Measurements from ENCODE around the gene TKTL2. TPM values are rescaled to one million over a fixed set of nuclear protein-coding genes. Genes with fewer than 3 reads are reported as not detected.

TKTL2 gene, protein sequence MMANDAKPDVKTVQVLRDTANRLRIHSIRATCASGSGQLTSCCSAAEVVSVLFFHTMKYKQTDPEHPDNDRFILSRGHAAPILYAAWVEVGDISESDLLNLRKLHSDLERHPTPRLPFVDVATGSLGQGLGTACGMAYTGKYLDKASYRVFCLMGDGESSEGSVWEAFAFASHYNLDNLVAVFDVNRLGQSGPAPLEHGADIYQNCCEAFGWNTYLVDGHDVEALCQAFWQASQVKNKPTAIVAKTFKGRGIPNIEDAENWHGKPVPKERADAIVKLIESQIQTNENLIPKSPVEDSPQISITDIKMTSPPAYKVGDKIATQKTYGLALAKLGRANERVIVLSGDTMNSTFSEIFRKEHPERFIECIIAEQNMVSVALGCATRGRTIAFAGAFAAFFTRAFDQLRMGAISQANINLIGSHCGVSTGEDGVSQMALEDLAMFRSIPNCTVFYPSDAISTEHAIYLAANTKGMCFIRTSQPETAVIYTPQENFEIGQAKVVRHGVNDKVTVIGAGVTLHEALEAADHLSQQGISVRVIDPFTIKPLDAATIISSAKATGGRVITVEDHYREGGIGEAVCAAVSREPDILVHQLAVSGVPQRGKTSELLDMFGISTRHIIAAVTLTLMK
- not detected for total RNA-seq
- polyA plus RNA-seq = not detected

DNA sequence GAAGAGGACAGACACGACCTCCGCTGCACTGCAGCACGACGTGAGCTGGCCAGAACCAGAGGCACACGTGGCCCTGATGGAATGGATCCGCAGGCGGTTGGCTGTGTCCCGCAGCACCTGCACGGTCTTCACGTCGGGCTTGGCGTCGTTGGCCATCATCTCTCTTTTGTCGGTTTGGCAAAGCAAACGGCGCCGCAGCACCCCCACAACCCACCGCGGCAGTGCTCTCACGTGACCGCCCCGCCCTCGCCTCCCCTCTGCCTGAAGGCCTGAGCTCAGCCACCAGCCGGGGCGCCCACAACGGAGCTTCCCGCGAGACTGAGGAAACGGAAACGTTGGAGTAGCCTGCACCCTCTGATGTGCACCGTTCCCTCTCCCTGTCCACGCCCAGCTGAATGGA lies at the start of gene TKTL2:
TKTL2 (minus strand) TSS at position 179 of the 400 bp plus-strand sequence; CDS start at position 159, 20 bp downstream.
- Histone ChIP-seq H3K9me3 (ENCODE audit: control insufficient read depth in 2 of 2, low read length in 2 of 2) (no peaks in the 10 kb centered on the region), H3K27ac (ENCODE audit: insufficient read depth, low read length, poor library complexity, severe bottlenecking) (no peak within 1 kb of the TSS), H3K4me1 (ENCODE audit: control insufficient read depth, insufficient read depth, low read length, poor library complexity, severe bottlenecking) (no peaks in the 10 kb centered on the region), H3K4me3 (ENCODE audit: low read depth, low read length) (no peak within 1 kb of the TSS), H3K36me3 (ENCODE audit: control insufficient read depth, insufficient read depth, low read length) (no peaks in the 10 kb centered on the region), H3K27me3 (ENCODE audit: control insufficient read depth, insufficient read depth, low read length) (no peaks in the 10 kb centered on the region)
- no peak for DNase-seq
- Mint-ChIP-seq H3K9me3 (no peaks in the 10 kb centered on the region), H3K4me3 (no peak within 1 kb of the TSS), H3K4me1 (no peaks in the 10 kb centered on the region), H3K36me3 (no peaks in the 10 kb centered on the region), H3K27ac (no peak within 1 kb of the TSS), H3K27me3 (peaks cover 15% of the 10 kb centered on the region)
- ATAC-seq (ENCODE audit: low read depth in 2 of 2) = no peak

DNA sequence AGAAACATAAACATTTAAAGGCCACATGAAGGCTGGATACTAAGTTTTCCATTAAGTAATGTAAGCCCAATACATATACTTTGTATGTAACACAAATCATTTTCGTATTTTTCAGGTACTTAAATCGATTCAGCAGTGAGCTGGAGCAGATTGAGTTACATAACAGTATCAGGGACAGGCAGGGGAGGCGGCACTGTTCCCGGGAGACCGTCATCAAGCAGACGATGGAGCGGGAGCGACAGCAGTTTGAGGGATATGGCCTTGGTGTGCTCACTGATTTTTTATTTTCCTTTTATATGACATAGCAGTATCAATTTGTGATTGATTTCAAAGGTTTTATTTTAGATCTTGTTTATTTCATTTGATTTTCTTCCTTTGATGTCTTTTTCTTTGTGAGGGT lies 41.6 kb upstream of the TKTL2 start:
- no peaks in the 10 kb centered on the region for H3K27me3 Mint-ChIP-seq

DNA sequence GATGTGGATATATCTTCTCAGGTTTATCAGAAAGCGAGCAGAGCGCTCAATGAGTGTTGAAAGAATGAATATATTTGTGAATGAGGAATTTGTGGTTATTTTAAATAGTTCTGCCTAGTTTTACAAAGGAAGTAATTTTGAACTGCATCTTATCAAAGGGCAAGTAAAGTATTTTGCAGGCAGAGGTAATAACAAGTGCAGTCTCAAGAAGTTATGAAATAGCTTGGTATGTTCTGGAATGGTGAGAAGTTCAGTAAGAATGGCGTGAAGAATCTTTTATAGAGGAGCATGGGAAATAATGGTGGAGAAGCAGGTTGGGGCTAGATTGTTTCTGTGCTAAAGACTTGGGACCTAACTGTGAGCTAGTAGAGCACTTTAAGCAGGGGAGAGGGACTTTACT lies 31.8 kb upstream of the TKTL2 start:
- no peak for ATAC-seq (ENCODE audit: low read depth in 2 of 2)
- H3K27ac Mint-ChIP-seq = peak overlapping the region in 2 of 3 donors; percentile 0 to 3
- no peak for DNase-seq
- Histone ChIP-seq H3K4me1 (ENCODE audit: control insufficient read depth, insufficient read depth, low read length, poor library complexity, severe bottlenecking) (no peaks in the 10 kb centered on the region), H3K9me3 (ENCODE audit: control insufficient read depth in 2 of 2, low read length in 2 of 2) (no peaks in the 10 kb centered on the region), H3K27ac (ENCODE audit: insufficient read depth, low read length, poor library complexity, severe bottlenecking) (no peak overlapping the region), H3K27me3 (ENCODE audit: control insufficient read depth, insufficient read depth, low read length) (no peaks in the 10 kb centered on the region), H3K4me3 (ENCODE audit: low read depth, low read length) (no peak overlapping the region), H3K36me3 (ENCODE audit: control insufficient read depth, insufficient read depth, low read length) (peaks cover 13% of the 10 kb centered on the region)
- peaks cover 24 to 45% (median 39%) of the 10 kb centered on the region in 4 donors for H3K4me1 Mint-ChIP-seq
- H3K4me3 Mint-ChIP-seq = no peak overlapping the region
- peaks cover 6% of the 10 kb centered on the region for H3K36me3 Mint-ChIP-seq
- no peaks in the 10 kb centered on the region for H3K9me3 Mint-ChIP-seq
- no peaks in the 10 kb centered on the region for H3K27me3 Mint-ChIP-seq

More for the DNA sequence above, 41.6 kb upstream of the TKTL2 start:
- no peaks in the 10 kb centered on the region for H3K9me3 ChIP-seq (ENCODE audit: control insufficient read depth in 2 of 2, low read length in 2 of 2)
- H3K4me1 ChIP-seq (ENCODE audit: control insufficient read depth, insufficient read depth, low read length, poor library complexity, severe bottlenecking) = no peaks in the 10 kb centered on the region
- no peak for ATAC-seq (ENCODE audit: low read depth in 2 of 2)
- no peak for DNase-seq
- no peak overlapping the region for H3K4me3 ChIP-seq (ENCODE audit: low read depth, low read length)
- Mint-ChIP-seq H3K4me3 (no peak overlapping the region), H3K36me3 (peaks cover 46% of the 10 kb centered on the region), H3K9me3 (no peaks in the 10 kb centered on the region), H3K4me1 (peaks cover 0 to 13% (median 7%) of the 10 kb centered on the region in 4 donors), H3K27ac (peak overlapping the region in 1 of 3 donors; percentile 20)
- H3K36me3 ChIP-seq (ENCODE audit: control insufficient read depth, insufficient read depth, low read length) = peaks cover 46% of the 10 kb centered on the region
- no peaks in the 10 kb centered on the region for H3K27me3 ChIP-seq (ENCODE audit: control insufficient read depth, insufficient read depth, low read length)
- H3K27ac ChIP-seq (ENCODE audit: insufficient read depth, low read length, poor library complexity, severe bottlenecking) = no peak overlapping the region

DNA sequence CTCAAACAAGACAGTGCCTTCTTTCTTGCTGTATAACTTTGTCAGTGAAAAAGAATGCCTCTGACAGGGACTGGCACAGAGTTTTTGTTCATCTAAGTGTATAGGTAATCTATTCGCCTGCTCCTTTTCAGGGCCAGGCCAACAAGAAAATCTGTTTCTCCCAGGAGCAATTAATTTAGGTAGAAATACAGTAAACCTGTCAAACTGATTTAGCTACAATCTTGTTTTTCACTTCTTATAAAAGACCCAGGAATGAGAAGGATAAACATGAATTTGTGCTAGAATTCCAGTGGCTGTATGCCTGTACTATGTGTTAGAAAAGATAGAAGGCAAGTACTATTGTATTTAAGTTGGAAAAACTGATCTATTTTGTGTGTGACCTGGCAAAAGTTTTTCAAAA lies 27.0 kb upstream of the TKTL2 start:
- Histone ChIP-seq H3K27me3 (ENCODE audit: control insufficient read depth, insufficient read depth, low read length) (no peaks in the 10 kb centered on the region), H3K27ac (ENCODE audit: insufficient read depth, low read length, poor library complexity, severe bottlenecking) (no peak overlapping the region), H3K36me3 (ENCODE audit: control insufficient read depth, insufficient read depth, low read length) (no peaks in the 10 kb centered on the region), H3K9me3 (ENCODE audit: control insufficient read depth in 2 of 2, low read length in 2 of 2) (no peaks in the 10 kb centered on the region), H3K4me1 (ENCODE audit: control insufficient read depth, insufficient read depth, low read length, poor library complexity, severe bottlenecking) (peaks cover 13% of the 10 kb centered on the region), H3K4me3 (ENCODE audit: low read depth, low read length) (no peak overlapping the region)
- Mint-ChIP-seq H3K36me3 (no peaks in the 10 kb centered on the region), H3K27ac (peak overlapping the region in 1 of 3 donors; percentile 57), H3K27me3 (no peaks in the 10 kb centered on the region), H3K4me1 (peaks cover 32 to 66% (median 56%) of the 10 kb centered on the region in 4 donors), H3K9me3 (no peaks in the 10 kb centered on the region), H3K4me3 (no peak overlapping the region)
- DNase-seq (no peak), ATAC-seq (ENCODE audit: low read depth in 2 of 2) (no peak)

DNA sequence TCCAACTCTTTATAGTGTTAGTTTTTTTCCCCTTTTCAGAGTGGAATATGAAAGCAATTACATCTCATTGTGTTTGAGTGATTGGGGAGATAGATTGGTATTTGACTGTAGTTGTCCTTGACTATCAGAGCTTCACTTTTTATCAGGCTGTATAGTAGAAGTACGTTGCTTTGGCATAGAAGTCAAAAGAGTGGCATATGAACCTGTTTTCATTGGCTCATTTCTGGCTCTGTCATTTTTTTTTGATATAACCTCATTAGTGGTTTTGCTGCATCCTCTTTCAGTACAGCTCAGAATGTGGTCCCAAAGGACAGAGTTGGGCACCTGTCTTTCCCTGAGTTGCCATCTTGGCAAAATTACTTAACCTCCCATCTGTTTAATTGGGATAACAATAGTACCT lies 22.3 kb upstream of the TKTL2 start:
- Mint-ChIP-seq H3K36me3 (no peaks in the 10 kb centered on the region), H3K4me3 (peak overlapping the region; percentile 87 to 100 (median 94)), H3K9me3 (no peaks in the 10 kb centered on the region), H3K4me1 (peaks cover 22 to 42% (median 37%) of the 10 kb centered on the region in 4 donors), H3K27me3 (peaks cover 11% of the 10 kb centered on the region), H3K27ac (peak overlapping the region; percentile 39 to 99 (median 94))
- no peaks in the 10 kb centered on the region for H3K27me3 ChIP-seq (ENCODE audit: control insufficient read depth, insufficient read depth, low read length)
- H3K36me3 ChIP-seq (ENCODE audit: control insufficient read depth, insufficient read depth, low read length) = no peaks in the 10 kb centered on the region
- no peaks in the 10 kb centered on the region for H3K9me3 ChIP-seq (ENCODE audit: control insufficient read depth in 2 of 2, low read length in 2 of 2)
- DNase-seq (peak in 2 of 3 donors; percentile 29 to 51), ATAC-seq (ENCODE audit: low read depth in 2 of 2) (no peak)
- peak overlapping the region; percentile 81 for H3K27ac ChIP-seq (ENCODE audit: insufficient read depth, low read length, poor library complexity, severe bottlenecking)
- peak overlapping the region; percentile 93 for H3K4me3 ChIP-seq (ENCODE audit: low read depth, low read length)
- peaks cover 29% of the 10 kb centered on the region for H3K4me1 ChIP-seq (ENCODE audit: control insufficient read depth, insufficient read depth, low read length, poor library complexity, severe bottlenecking)

DNA sequence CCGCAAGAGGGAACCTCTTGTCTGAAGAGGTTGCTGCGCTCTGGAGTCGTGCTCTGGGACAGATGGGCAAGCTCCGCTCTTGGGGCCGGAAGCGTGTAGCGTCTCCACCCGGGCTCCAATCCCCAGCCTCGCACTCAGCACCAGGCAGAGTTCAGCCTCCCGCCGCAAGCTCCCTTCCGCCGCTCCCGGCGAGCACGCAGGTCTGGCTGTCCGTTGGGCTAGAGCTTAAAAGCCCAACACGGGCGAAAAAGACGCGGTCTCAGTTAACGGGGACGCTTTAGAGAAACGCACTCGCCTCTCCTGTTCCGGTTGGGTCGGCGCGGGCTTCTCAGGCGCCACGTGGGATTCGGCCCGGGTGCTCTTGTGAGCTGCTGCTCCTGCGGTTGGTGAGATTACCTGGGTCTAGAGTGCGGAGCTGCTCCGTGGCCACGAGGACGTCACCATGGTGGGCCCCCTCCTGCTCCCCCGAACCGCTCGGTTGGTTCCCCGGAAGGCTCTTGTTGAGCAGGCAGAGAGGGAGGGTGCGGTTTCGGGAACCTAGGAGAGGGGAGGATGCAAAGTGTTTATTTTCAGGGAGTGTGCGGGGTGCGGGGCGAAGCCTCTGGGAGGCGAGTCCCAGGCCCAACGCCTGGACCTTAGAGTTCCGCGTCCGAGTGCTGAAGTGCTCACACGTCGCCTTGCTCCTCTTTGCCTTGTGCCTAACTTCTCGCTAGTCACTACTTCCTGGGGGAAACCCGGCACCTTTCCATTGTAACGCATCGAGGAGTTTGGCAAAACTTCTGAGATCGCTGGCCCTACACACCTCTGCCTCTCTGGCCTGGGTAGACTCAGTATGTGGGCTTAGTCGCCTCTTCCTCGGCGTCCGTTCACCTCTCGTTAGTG lies 21.0 kb upstream of the TKTL2 start, which contains the start of gene TMA16:
TMA16 (plus strand) TSS at position 331 of the 882 bp plus-strand sequence; CDS start at position 443, 112 bp downstream.
- Mint-ChIP-seq H3K27ac (peak within 1 kb of the TSS; percentile 93 to 99 (median 99)), H3K4me3 (peak within 1 kb of the TSS; percentile 98 to 100 (median 98)), H3K36me3 (no peaks in the 10 kb centered on the region), H3K4me1 (peaks cover 22 to 37% (median 31%) of the 10 kb centered on the region in 4 donors), H3K27me3 (peaks cover 17% of the 10 kb centered on the region), H3K9me3 (no peaks in the 10 kb centered on the region)
- DNase-seq = peak; percentile 58 to 94 (median 80)
- Histone ChIP-seq H3K27me3 (ENCODE audit: control insufficient read depth, insufficient read depth, low read length) (no peaks in the 10 kb centered on the region), H3K9me3 (ENCODE audit: control insufficient read depth in 2 of 2, low read length in 2 of 2) (no peaks in the 10 kb centered on the region), H3K4me3 (ENCODE audit: low read depth, low read length) (peak within 1 kb of the TSS; percentile 93), H3K27ac (ENCODE audit: insufficient read depth, low read length, poor library complexity, severe bottlenecking) (peak within 1 kb of the TSS; percentile 81), H3K4me1 (ENCODE audit: control insufficient read depth, insufficient read depth, low read length, poor library complexity, severe bottlenecking) (peaks cover 29% of the 10 kb centered on the region), H3K36me3 (ENCODE audit: control insufficient read depth, insufficient read depth, low read length) (no peaks in the 10 kb centered on the region)
- ATAC-seq (ENCODE audit: low read depth in 2 of 2) = peak; percentile 79 to 82

DNA sequence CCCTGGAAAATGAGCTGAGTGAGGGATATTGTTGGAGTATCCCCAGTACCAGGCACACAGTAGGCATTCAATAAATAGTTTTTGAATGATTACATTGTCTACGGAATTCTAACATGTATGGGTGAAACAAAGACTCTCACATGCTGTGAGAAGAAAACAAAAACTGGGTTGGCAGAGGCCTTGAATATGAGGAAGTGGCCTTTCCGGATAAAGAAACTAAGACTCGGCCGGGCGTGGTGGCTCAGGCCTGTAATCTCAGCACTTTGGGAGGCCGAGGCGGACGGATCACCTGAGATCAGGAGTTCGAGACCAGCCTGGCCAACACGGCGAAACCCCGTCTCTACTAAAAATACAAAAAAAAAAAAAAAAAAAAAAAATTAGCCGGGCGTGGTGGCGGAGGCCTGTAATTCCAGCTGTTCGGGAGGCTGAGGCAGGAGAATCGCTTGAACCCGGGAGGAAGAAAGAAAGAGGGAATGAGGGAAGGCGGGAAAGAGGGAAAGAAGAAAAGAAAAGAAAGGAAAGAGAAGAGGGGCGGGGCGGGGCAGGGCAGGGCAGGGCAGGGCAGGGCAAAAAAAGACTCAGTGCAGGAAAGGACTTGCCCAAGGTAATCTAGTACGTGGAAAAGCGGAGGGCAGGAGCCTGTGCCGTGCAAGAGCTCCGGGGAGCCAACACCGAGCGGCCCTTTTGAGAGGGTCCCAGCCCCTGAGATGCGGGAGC lies 20.2 kb upstream of the TKTL2 start:
- ATAC-seq (ENCODE audit: low read depth in 2 of 2) = peak in 1 of 2 donors; percentile 11
- DNase-seq = peak in 1 of 3 donors; percentile 17
- peaks cover 29% of the 10 kb centered on the region for H3K4me1 ChIP-seq (ENCODE audit: control insufficient read depth, insufficient read depth, low read length, poor library complexity, severe bottlenecking)

More for the DNA sequence above, 20.2 kb upstream of the TKTL2 start:
- H3K9me3 ChIP-seq (ENCODE audit: control insufficient read depth in 2 of 2, low read length in 2 of 2) = no peaks in the 10 kb centered on the region
- no peaks in the 10 kb centered on the region for H3K36me3 Mint-ChIP-seq
- peaks cover 17% of the 10 kb centered on the region for H3K27me3 Mint-ChIP-seq
- peak overlapping the region; percentile 93 to 99 (median 99) for H3K27ac Mint-ChIP-seq
- H3K27ac ChIP-seq (ENCODE audit: insufficient read depth, low read length, poor library complexity, severe bottlenecking) = peak overlapping the region; percentile 81
- H3K27me3 ChIP-seq (ENCODE audit: control insufficient read depth, insufficient read depth, low read length) = no peaks in the 10 kb centered on the region
- H3K9me3 Mint-ChIP-seq = no peaks in the 10 kb centered on the region
- peak overlapping the region; percentile 98 to 100 (median 98) for H3K4me3 Mint-ChIP-seq
- peaks cover 22 to 36% (median 31%) of the 10 kb centered on the region in 4 donors for H3K4me1 Mint-ChIP-seq
- peak overlapping the region; percentile 93 for H3K4me3 ChIP-seq (ENCODE audit: low read depth, low read length)
- H3K36me3 ChIP-seq (ENCODE audit: control insufficient read depth, insufficient read depth, low read length) = no peaks in the 10 kb centered on the region
